RWPE2 (cell line): ENCODE results near the gene ZNF48.

Experiments used
- ATAC-seq: fragments of 200-7000 bp; cut with Tn5 transposase; 3 replicates; pipeline ENCODE4 v1.9.1; 2021; ENCODE audit warnings: low read depth
- DNase-seq: peaks from one replicate; pipeline ENCODE4 v3.0.0-alpha.2; 2020; ENCODE audit warnings: low spot score
- H3K27ac ChIP-seq: fragments of 450-650 bp; 2 replicates; pipeline ENCODE4 v1.5.1; 2017; ENCODE audit warnings: mild to moderate bottlenecking; ENCODE audit not compliant: poor library complexity, severe bottlenecking
- H3K27me3 ChIP-seq: fragments of 250-450 bp; sonication (Bioruptor Pico); 2 replicates; pipeline ENCODE4 v1.5.1; 2021; ENCODE audit warnings: mild to moderate bottlenecking, moderate library complexity; ENCODE audit not compliant: insufficient read depth, poor library complexity, severe bottlenecking
- H3K36me3 ChIP-seq: fragments of 250-450 bp; sonication (Bioruptor Pico); 2 replicates; pipeline ENCODE4 v1.5.1; 2020; ENCODE audit warnings: low read depth, mild to moderate bottlenecking, moderate library complexity
- H3K4me1 ChIP-seq: fragments of 250-450 bp; sonication (Bioruptor Pico); 2 replicates; pipeline ENCODE4 v1.5.1; 2021; ENCODE audit warnings: mild to moderate bottlenecking, moderate library complexity; ENCODE audit not compliant: insufficient read depth, poor library complexity, severe bottlenecking
- H3K4me3 ChIP-seq: fragments of 250-450 bp; sonication (Bioruptor Pico); 2 replicates; pipeline ENCODE4 v1.5.1; 2021; ENCODE audit warnings: mild to moderate bottlenecking, moderate library complexity; ENCODE audit not compliant: severe bottlenecking
- H3K9me3 ChIP-seq: fragments of 250-450 bp; sonication (Bioruptor Pico); 2 replicates; pipeline ENCODE4 v1.5.1; 2021; ENCODE audit warnings: mild to moderate bottlenecking, moderate library complexity; ENCODE audit not compliant: severe bottlenecking
- CTCF ChIP-seq: fragments of 450-650 bp; IDR thresholded peaks from one replicate; pipeline ENCODE4 v1.5.1; 2017; ENCODE audit warnings: mild to moderate bottlenecking, moderate library complexity; ENCODE audit not compliant: poor library complexity, severe bottlenecking

Gene ZNF48

DNA sequence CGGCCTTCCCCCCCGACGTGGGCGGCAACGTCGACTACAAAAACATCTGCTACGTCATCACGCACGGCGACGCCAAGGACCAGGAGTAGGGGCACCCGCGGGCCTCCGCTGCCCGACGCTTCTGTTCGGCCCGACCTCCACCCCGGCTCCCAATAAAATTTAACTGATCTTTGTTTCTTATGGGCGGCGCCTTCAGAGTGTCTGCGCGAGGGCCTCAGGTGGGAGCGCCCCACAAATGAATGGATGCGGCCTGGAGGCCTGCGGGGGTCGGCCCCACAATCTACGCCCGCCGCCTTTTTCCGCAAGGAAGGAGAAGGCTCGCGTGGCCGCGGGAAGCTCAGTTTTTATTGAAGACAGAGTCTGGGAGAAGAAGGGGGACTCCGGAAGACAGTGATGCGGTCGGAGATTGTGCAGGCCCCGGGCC, 17.4 kb upstream of the ZNF48 start:
- no peak for TF ChIP-seq CTCF
- H3K36me3 ChIP-seq = no peaks in the 10 kb centered on the region
- no peaks in the 10 kb centered on the region for H3K9me3 ChIP-seq
- peak overlapping the region; percentile 91 for H3K27ac ChIP-seq
- peak; percentile 90 for DNase-seq
- no peaks in the 10 kb centered on the region for H3K27me3 ChIP-seq
- peaks cover 4% of the 10 kb centered on the region for H3K4me1 ChIP-seq
- ATAC-seq = peak; percentile 43
- H3K4me3 ChIP-seq = peak overlapping the region; percentile 59

GRCh38 chr16:30378236-30379157, 16.7 kb upstream of the ZNF48 start:
- Histone ChIP-seq H3K4me1 (peaks cover 4% of the 10 kb centered on the region), H3K36me3 (no peaks in the 10 kb centered on the region), H3K27me3 (no peaks in the 10 kb centered on the region), H3K4me3 (peak overlapping the region; percentile 59), H3K27ac (peak overlapping the region; percentile 91), H3K9me3 (no peaks in the 10 kb centered on the region)
- TF ChIP-seq CTCF = peak; percentile 7
- peak; percentile 91 for ATAC-seq
- peak; percentile 97 for DNase-seq

DNA sequence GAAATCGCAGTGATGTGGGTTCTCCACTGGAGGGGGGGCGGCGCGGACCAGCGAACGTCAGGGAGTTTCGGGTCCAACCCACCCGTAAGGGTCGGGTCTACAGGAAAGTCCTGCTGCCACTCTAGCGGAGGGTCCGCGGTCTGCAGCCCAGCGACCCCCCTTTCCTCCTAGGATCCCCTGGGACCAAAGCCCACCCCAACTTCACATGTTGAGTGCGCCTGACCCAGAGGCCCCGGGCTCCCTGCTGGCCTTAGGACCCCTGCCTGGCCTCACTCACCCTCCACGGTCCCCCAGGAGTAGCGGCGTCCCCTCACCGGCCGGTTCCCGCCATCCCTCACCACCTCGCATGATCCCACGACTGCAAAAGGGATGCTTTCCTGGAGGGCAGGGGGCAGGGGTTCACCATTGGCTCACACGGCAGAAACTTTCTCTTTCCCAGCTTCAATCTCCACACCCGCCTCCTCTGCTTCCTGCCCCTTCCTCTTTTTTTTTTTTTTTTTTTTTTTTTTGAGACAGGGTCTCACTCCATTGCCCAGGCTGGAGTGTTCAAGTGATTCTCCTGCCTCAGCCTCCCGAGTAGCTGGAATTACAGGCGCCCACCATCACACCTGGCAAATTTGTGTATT, 15.9 kb upstream of the ZNF48 start:
- Histone ChIP-seq H3K27ac (peak overlapping the region; percentile 91), H3K27me3 (no peaks in the 10 kb centered on the region), H3K9me3 (no peaks in the 10 kb centered on the region), H3K4me3 (peak overlapping the region; percentile 59), H3K4me1 (peaks cover 4% of the 10 kb centered on the region), H3K36me3 (no peaks in the 10 kb centered on the region)
- TF ChIP-seq CTCF = no peak
- no peak for ATAC-seq
- no peak for DNase-seq

DNA sequence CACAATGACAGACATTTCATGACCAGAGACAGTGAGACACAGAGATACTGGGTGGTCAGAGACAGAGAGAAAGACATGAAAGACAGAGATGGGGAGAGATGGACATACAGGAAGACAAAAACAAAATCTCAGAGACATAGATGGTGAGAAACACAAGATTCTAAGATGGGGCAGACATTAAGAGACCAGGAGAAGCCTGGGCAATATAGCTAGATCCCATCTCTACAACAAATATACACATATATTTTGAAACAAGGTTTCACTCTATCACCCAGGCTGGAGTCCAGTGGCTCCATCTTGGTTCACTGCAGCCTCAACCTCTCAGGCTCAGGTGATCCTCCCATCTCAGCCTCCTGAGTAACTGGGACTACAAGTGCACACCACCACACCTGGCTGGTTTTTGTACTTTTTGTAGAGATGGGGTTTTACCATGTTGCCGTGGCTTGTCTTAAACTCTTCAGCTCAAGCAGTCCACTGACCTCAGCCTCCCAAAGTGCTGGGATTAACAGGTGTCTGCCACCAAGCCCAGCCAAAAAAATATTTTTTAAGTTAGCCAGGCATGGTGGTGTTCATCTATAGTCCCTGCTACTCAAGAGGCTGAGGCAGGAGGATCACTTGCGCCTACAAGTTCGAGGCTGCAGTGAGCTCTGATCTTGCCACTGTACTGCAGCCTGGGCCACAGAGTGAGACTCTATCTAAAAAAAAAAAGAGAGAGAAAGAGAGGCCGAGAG, 15.0 kb upstream of the ZNF48 start:
- H3K4me3 ChIP-seq = no peak overlapping the region
- H3K27ac ChIP-seq = no peak overlapping the region
- peaks cover 4% of the 10 kb centered on the region for H3K4me1 ChIP-seq
- no peaks in the 10 kb centered on the region for H3K27me3 ChIP-seq
- DNase-seq (no peak), ATAC-seq (no peak)
- no peaks in the 10 kb centered on the region for H3K36me3 ChIP-seq
- no peak for TF ChIP-seq CTCF
- no peaks in the 10 kb centered on the region for H3K9me3 ChIP-seq
